ENCODE data around the gene NET1.

- TF ChIP-seq POLR2A (IDR thresholded peaks at IDR 0.05): no peak
- no peak for TF ChIP-seq CTCF (IDR thresholded peaks at IDR 0.05)
Observed at GRCh38 chr10:5400468-5401240, 11.7 kb upstream of the NET1 start.

Data from lower leg skin (tissue), 3 donors.